Lower leg skin (tissue), 3 donors: ENCODE results near the gene CLIP4.

Experiments used
- CTCF ChIP-seq, 3 donors: fragments of 450-650 bp; IDR thresholded peaks; one replicate each; pipeline ENCODE4 v1.5.1; 2016; ENCODE audit warnings: antibody characterized with exemption in 3 of 3, mild to moderate bottlenecking in 3 of 3, moderate library complexity in 2 of 3
- POLR2A ChIP-seq, 2 donors: fragments of 450-650 bp; IDR thresholded peaks; one replicate each; pipeline ENCODE4 v1.6.1; 2016 to 2017; ENCODE audit warnings: antibody characterized with exemption in 2 of 2, mild to moderate bottlenecking in 1 of 2, moderate library complexity in 1 of 2

DNA sequence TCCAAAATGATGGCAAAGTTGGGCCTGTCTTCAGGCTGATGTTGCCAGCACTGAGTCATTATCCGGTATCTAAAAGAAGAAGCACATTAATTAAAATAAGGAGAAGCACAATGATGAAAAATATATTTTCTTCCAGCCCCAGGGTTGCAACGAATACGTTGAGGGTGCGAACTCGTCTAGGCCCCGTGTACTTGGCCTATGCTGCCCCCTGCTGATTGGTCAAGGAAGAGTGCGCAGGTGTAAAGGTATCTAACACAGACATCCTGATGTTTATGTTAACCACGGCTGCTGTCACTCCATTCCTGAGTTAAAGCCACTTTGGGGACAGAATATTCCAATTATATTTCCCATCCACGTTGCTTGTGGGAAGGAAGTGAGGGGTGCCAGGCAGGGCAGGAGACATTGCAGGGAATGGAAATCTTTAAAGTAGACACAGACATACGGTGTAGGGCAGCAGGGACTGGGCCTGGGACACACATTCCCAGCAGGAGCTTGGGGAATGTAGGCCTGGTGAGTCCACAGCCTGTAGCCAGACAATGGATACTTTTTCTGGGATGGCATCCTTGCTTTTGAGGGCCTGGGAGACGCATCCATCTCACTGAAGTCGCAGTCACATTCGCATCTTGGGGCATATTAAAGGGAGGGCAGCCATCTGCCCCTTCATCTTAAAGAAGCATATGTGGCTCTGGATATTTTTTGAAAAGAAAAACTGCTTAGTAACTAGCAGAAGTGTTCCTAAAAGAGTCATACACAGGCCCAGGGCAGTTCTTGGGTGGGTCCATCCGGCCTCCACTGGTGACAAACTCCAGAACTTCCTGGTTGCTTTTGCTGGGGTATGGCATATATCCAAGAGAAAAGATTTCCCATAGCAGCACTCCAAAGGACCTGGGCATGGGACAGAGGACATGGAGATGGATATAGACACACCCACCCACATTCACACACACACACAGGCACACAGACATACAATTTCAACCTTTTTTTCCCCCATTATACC, 81.9 kb downstream of the CLIP4 start:
- TF ChIP-seq CTCF (IDR thresholded peaks at IDR 0.05), result no peak
- TF ChIP-seq POLR2A (IDR thresholded peaks at IDR 0.05), result no peak
